ENCODE data around the gene GDNF. TPM values are rescaled to one million over a fixed set of nuclear protein-coding genes. Genes with fewer than 3 reads are reported as not detected.

GDNF gene
- total RNA-seq, 1 donor from 2014 or later = not detected

DNA sequence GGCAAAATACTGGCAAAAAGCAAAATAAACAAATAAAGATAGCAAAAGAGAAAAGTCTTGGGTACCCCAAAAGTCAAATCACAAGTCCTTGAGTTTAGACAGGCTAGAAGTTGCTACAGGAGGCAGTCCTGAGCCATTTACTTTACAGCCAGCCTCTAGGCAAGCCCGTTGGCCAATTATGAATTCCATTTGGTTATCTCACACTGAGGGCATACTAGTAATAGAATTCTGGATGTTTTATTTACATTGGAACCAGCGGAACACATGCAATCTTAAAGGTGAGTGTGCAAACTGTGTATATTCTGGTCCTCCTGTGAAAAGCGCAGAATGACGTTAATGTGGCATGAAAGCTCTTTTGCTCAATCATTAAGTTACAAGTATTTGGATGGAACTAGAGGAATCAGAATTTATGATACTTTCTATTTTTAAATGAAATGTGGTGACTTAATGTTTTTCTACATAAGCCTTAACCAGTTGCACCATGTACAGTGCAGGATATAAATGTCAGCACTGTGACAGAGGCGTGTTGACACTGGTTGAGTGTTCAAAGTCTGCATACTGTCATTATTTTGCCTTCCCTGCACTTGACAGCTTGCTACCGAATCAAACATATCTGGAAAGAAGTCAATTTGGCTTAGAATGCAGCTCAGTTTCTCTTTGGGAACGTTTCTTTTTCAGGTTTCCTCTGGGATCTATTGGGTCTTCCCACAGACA, 7.9 kb downstream of the GDNF start:
- Mint-ChIP-seq H3K4me1 (peaks cover 6% of the 10 kb centered on the region), H3K27me3 (peaks cover 55% of the 10 kb centered on the region), H3K27ac (no peak overlapping the region), H3K9me3 (no peaks in the 10 kb centered on the region), H3K36me3 (ENCODE audit: low read depth) (no peaks in the 10 kb centered on the region), H3K4me3 (no peak overlapping the region)
- DNase-seq (no peak), ATAC-seq (ENCODE audit: low read depth) (no peak)
- intact Hi-C loops (cut with micrococcal nuclease) = no loop called here
- TF ChIP-seq, protein P1, sequence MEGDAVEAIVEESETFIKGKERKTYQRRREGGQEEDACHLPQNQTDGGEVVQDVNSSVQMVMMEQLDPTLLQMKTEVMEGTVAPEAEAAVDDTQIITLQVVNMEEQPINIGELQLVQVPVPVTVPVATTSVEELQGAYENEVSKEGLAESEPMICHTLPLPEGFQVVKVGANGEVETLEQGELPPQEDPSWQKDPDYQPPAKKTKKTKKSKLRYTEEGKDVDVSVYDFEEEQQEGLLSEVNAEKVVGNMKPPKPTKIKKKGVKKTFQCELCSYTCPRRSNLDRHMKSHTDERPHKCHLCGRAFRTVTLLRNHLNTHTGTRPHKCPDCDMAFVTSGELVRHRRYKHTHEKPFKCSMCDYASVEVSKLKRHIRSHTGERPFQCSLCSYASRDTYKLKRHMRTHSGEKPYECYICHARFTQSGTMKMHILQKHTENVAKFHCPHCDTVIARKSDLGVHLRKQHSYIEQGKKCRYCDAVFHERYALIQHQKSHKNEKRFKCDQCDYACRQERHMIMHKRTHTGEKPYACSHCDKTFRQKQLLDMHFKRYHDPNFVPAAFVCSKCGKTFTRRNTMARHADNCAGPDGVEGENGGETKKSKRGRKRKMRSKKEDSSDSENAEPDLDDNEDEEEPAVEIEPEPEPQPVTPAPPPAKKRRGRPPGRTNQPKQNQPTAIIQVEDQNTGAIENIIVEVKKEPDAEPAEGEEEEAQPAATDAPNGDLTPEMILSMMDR (IDR thresholded peaks at IDR 0.05) = no peak
- CTCF ChIA-PET = no interaction called here
- POLR2A ChIA-PET = no interaction called here

DNA sequence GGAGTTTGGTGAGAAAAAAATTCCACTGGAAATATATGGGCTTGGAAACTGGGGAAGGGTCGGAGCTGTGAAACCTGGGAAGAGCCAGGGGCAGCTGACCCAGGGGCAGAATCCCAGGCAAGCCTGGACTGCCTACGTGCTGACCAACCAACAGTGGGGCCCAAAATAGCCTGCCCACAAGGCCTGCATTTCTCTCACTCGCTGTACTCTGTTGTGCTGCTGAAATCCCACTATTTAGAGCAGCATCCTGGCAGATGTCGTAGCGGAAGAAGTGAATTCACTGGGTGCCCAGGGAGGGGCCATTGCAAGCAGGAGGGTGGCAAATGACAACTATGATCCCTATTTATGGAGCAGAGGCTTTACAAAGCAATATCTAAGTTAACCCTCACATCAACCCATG, 9.5 kb downstream of the GDNF start:
- ChIA-PET POLR2A (no interaction called here), CTCF (no interaction called here)
- no peak overlapping the region for H3K27ac Mint-ChIP-seq
- no peak for DNase-seq
- no peaks in the 10 kb centered on the region for H3K36me3 Mint-ChIP-seq (ENCODE audit: low read depth)
- TF ChIP-seq, protein P1 (IDR thresholded peaks at IDR 0.05) = no peak
- no peak for ATAC-seq (ENCODE audit: low read depth)
- H3K9me3 Mint-ChIP-seq = no peaks in the 10 kb centered on the region
- intact Hi-C loops (cut with micrococcal nuclease) = no loop called here
- H3K4me3 Mint-ChIP-seq = no peak overlapping the region
- no peaks in the 10 kb centered on the region for H3K4me1 Mint-ChIP-seq
- H3K27me3 Mint-ChIP-seq = peaks cover 49% of the 10 kb centered on the region

DNA sequence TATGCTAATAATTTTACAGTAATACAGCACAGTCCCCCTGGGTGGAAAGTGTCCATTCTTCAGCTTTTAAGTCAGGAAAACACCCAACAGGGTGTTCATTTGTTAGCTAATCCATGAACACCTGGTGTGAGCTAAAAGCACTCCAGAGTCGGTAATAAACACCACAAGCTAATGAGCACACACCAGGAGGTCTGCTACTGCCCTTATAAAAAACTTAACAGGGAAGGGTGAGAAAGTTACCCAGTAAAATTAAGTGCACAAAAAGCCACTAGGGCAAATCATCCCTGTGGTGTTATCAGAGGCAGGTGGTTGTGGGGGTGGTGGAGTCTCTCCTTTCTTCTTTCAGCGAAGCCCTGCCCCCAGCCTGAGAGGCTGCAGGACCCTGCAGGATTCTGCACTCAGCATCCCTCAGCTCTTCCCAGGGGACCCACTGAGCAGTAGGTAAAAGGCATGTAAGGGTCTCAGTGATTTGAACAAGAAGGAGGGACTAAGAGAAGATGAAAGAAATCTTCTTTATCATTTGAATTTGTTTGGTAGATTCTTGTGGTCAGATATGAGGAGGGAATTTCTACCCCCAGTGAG, 14.4 kb downstream of the GDNF start:
- Mint-ChIP-seq H3K4me3 (no peak overlapping the region), H3K27ac (no peak overlapping the region), H3K4me1 (no peaks in the 10 kb centered on the region), H3K36me3 (ENCODE audit: low read depth) (no peaks in the 10 kb centered on the region), H3K27me3 (peaks cover 27% of the 10 kb centered on the region), H3K9me3 (no peaks in the 10 kb centered on the region)
- CTCF ChIA-PET = no interaction called here
- TF ChIP-seq, protein P1 (IDR thresholded peaks at IDR 0.05) = no peak
- intact Hi-C loops (cut with micrococcal nuclease) = no loop called here
- DNase-seq = no peak
- no peak for ATAC-seq (ENCODE audit: low read depth)
- POLR2A ChIA-PET = no interaction called here

DNA sequence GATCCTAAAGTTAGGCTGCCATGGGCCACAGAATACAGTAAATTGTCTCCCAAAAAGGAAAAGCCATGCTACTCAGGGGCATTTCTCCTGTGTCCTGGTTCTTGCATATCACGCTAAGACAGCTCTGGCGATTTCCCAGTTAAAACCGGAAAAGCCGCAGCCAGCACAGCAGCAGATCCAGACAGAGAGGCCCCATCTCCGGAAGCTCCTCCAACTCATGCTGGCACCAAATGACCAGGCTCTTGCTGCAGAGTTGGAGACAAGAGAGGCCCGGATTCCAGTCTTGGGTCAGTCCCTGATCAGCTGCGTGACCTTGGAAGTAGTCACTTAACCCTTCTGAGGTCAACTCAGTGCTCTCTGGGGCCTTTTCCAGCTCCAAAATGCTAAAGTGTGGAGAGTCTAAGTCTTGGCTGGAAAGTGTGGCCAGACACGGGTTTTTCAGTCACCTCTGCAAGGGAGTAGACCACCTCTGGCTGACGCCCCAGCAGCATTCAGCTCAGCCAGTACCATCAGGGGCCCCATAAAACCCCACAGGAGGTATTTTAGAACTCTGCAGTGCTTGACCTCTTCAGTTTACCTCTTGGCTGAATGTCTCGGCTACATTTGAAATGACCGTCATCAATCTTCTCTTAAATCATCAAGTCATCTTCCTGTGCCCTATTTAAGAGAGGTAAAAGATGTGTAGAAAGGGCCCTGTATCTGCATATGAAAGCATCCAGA, 16.2 kb downstream of the GDNF start:
- ChIA-PET CTCF (no interaction called here), POLR2A (no interaction called here)
- no peak for ATAC-seq (ENCODE audit: low read depth)
- Mint-ChIP-seq H3K36me3 (ENCODE audit: low read depth) (no peaks in the 10 kb centered on the region), H3K4me1 (no peaks in the 10 kb centered on the region), H3K4me3 (no peak overlapping the region), H3K9me3 (no peaks in the 10 kb centered on the region), H3K27me3 (peaks cover 21% of the 10 kb centered on the region), H3K27ac (no peak overlapping the region)
- TF ChIP-seq, protein P1 (IDR thresholded peaks at IDR 0.05) = no peak
- DNase-seq = no peak
- intact Hi-C loops (cut with micrococcal nuclease) = no loop called here

DNA sequence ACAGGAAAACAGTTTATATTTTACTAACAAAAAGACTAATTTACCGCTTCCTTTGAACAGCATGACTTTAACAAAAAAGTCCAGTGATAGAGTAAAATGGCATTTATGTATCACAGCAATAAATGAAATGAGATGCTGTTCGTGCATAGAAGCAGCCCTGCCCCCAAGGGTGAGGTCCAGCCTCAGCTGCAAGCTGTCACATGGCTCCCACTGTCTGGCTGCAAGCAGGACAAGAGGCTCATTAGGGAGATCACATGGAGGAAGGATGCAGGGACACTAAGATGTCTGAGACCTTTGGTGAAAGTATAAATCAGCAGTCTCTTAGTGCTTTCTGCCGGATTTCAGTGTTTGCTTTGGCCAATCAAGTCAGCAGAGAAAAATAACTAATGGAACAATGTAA, 23.0 kb downstream of the GDNF start:
- no peak overlapping the region for H3K4me3 Mint-ChIP-seq
- H3K9me3 Mint-ChIP-seq = no peaks in the 10 kb centered on the region
- TF ChIP-seq, protein P1 (IDR thresholded peaks at IDR 0.05) = no peak
- no peak overlapping the region for H3K27ac Mint-ChIP-seq
- POLR2A ChIA-PET = no interaction called here
- H3K4me1 Mint-ChIP-seq = no peaks in the 10 kb centered on the region
- no peaks in the 10 kb centered on the region for H3K36me3 Mint-ChIP-seq (ENCODE audit: low read depth)
- CTCF ChIA-PET = no interaction called here
- H3K27me3 Mint-ChIP-seq = peaks cover 7% of the 10 kb centered on the region
- DNase-seq (no peak), ATAC-seq (ENCODE audit: low read depth) (no peak)
- intact Hi-C loops (cut with micrococcal nuclease) = no loop called here

Measured in activated B cell treated with CpG ODN at 0.5 μM for 24 hours (primary cell).